HepG2 (cell line): Measurements from ENCODE around the gene RNASE4. TPM values are rescaled to one million over a fixed set of nuclear protein-coding genes. Genes with fewer than 3 reads are reported as not detected.
A peak's percentile ranks its signal among the peaks of the same experiment; 100 is the strongest.

Source experiments
- ATF7-NPFF ChIP-seq: sonication (generic); formaldehyde crosslinking; IDR thresholded peaks from 2 replicates; pipeline ENCODE4 v1.8.1; 2023; ENCODE audit warnings: mild to moderate bottlenecking, low read depth, missing genetic modification reagents, moderate library complexity
- CBX2 ChIP-seq, 2 experiments: fragments of 200-600 bp in 1 of 2; sonication (generic); formaldehyde crosslinking in 1 of 2; IDR thresholded peaks; 2 replicates each; pipeline versions ENCODE4 v1.7.0 to v1.8.1; 2018 to 2022; ENCODE audit warnings: low read depth in 2 of 2, low read length in 1 of 2, mild to moderate bottlenecking in 1 of 2, missing genetic modification reagents in 1 of 2
- DPF2 ChIP-seq: sonication (generic); formaldehyde crosslinking; IDR thresholded peaks from 2 replicates; pipeline ENCODE4 v1.4.0; 2020; ENCODE audit warnings: mild to moderate bottlenecking, low read depth, missing genetic modification reagents, borderline replicate concordance
- GFI1 ChIP-seq: sonication (generic); formaldehyde crosslinking; IDR thresholded peaks from 2 replicates; pipeline ENCODE4 v1.5.0; 2020; ENCODE audit warnings: missing genetic modification reagents, mild to moderate bottlenecking, borderline replicate concordance
- HOXA9 ChIP-seq: sonication (generic); formaldehyde crosslinking; IDR thresholded peaks from 2 replicates; pipeline ENCODE4 v1.8.1; 2022; ENCODE audit warnings: missing genetic modification reagents, mild to moderate bottlenecking, moderate library complexity, borderline replicate concordance
- PRMT3 ChIP-seq: sonication (generic); formaldehyde crosslinking; IDR thresholded peaks from 2 replicates; pipeline ENCODE4 v1.8.1; 2022; ENCODE audit warnings: low read depth, mild to moderate bottlenecking, moderate library complexity, missing genetic modification reagents, borderline replicate concordance
- SP1 ChIP-seq, 2 experiments: fragments of 450-650 bp in 1 of 2; sonication (generic) in 1 of 2; formaldehyde crosslinking in 1 of 2; IDR thresholded peaks; 2 replicates each; pipeline versions ENCODE4 v1.4.0 to v1.6.1; 2016 to 2020; ENCODE audit warnings: missing genetic modification reagents in 1 of 2
- ZMYM2 ChIP-seq: sonication (generic); formaldehyde crosslinking; IDR thresholded peaks from 2 replicates; pipeline ENCODE4 v1.8.0; 2022; ENCODE audit warnings: mild to moderate bottlenecking, missing genetic modification reagents
- ZNF550 ChIP-seq: sonication (generic); formaldehyde crosslinking; IDR thresholded peaks from 2 replicates; pipeline ENCODE4 v1.4.0; 2020; ENCODE audit warnings: mild to moderate bottlenecking, missing genetic modification reagents, borderline replicate concordance
- ZNF589 ChIP-seq: sonication (generic); formaldehyde crosslinking; conservative IDR thresholded peaks from 2 replicates; pipeline ENCODE4 v1.8.0; 2022; ENCODE audit warnings: mild to moderate bottlenecking, moderate library complexity, missing genetic modification reagents
- polyA plus RNA-seq, 8 experiments: library from polyadenylated mRNA; depleted of rRNA in 3 of 8; stranded (reverse) in 7 of 8; unstranded in 1 of 8; fragments of >200 nt; fragmentation: Illumina TruSeq in 4 of 8; extraction: Trizol in 4 of 8; gene quantifications; 2 replicates each; pipeline versions ENCODE4 v1.2.1 to v1.2.3, GENCODE V29; 2011 to 2016; ENCODE audit warnings: low read depth in 4 of 8, missing spikeins in 1 of 8, mixed read lengths in 1 of 8; ENCODE audit not compliant: insufficient read depth in 1 of 8
- total RNA-seq, 5 experiments: library from RNA; depleted of rRNA; stranded (reverse); fragments of >200 nt; fragmentation: Illumina TruSeq; extraction: Trizol; gene quantifications; 2 replicates each; pipeline ENCODE4 v1.2.3, GENCODE V29; 2016; ENCODE audit warnings: low read depth in 1 of 5
- TF ChIP-seq, protein P1 (sequence below): sonication (generic); formaldehyde crosslinking; IDR thresholded peaks from 2 replicates; pipeline ENCODE4 v1.4.0; 2020; ENCODE audit warnings: missing genetic modification reagents, mild to moderate bottlenecking, borderline replicate concordance
- TF ChIP-seq, protein P2 (sequence below): sonication (generic); formaldehyde crosslinking; IDR thresholded peaks from 2 replicates; pipeline ENCODE4 v1.5.0; 2020; ENCODE audit warnings: mild to moderate bottlenecking, missing genetic modification reagents, borderline replicate concordance
- TF ChIP-seq, protein P3 (sequence below): sonication (generic); formaldehyde crosslinking; IDR thresholded peaks from 2 replicates; pipeline ENCODE4 v1.5.1; 2020; ENCODE audit warnings: mild to moderate bottlenecking, missing genetic modification reagents, borderline replicate concordance

The RNASE4 gene
- total and polyA plus RNA-seq, 2 of the 13 experiments (the other 11 are each of a cell fraction or from before 2014, with no cell fraction given): 109 to 983 TPM

DNA sequence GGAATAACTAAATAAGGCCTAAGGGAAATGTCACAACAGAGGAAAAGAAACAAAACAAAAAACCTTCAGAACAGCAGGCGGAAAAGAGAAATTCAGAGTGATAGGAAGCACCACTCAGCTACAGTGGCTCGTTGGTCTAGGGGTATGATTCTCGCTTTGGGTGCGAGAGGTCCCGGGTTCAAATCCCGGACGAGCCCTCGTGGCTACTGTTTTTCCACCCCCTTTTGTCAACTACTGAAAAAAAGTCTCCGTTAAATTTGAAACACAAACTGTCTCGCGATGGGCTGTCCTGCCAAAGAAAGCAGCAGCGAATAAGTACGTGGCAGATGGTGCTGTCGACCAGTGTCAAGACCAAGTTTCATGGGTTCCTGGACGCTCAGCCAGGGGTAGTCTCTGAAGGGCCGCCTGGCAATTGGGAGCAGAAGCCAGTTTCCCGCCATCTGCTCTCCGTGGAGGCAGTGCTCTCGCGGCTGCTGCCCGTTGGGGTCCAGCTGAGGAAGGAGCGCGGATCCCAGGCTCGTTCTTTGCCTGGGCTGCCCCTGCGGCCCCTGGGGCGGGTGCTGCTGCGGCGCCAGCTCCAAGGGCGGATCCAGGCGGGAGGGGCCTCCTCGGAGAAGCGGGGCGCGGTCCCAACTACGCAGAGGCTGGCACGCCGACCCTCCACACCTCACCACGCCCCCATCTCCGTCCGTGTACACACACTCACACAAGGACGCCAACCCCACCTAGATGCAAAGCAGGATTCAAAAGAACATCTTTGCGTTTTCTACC lies at the start of gene RNASE4 (continued):
- peak; percentile 75; the same call in 1 of the 2 replicates for TF ChIP-seq PRMT3 (CRISPR knock-in tag)
- TF ChIP-seq, protein P1, sequence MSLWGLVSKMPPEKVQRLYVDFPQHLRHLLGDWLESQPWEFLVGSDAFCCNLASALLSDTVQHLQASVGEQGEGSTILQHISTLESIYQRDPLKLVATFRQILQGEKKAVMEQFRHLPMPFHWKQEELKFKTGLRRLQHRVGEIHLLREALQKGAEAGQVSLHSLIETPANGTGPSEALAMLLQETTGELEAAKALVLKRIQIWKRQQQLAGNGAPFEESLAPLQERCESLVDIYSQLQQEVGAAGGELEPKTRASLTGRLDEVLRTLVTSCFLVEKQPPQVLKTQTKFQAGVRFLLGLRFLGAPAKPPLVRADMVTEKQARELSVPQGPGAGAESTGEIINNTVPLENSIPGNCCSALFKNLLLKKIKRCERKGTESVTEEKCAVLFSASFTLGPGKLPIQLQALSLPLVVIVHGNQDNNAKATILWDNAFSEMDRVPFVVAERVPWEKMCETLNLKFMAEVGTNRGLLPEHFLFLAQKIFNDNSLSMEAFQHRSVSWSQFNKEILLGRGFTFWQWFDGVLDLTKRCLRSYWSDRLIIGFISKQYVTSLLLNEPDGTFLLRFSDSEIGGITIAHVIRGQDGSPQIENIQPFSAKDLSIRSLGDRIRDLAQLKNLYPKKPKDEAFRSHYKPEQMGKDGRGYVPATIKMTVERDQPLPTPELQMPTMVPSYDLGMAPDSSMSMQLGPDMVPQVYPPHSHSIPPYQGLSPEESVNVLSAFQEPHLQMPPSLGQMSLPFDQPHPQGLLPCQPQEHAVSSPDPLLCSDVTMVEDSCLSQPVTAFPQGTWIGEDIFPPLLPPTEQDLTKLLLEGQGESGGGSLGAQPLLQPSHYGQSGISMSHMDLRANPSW (CRISPR knock-in tag): peak; percentile 78; the same call in 1 of the 2 replicates
- no peak; the same call in 1 of the 2 replicates for TF ChIP-seq DPF2 (CRISPR knock-in tag)
- TF ChIP-seq HOXA9 (CRISPR knock-in tag): no peak; the same call in 1 of the 2 replicates
- TF ChIP-seq CBX2 (IDR thresholded peaks at IDR 0.05; ENCODE audit: low read depth, low read length): no peak
- TF ChIP-seq CBX2 (CRISPR knock-in tag; IDR thresholded peaks at IDR 0.05; ENCODE audit: low read depth): no peak
- TF ChIP-seq, protein P2, sequence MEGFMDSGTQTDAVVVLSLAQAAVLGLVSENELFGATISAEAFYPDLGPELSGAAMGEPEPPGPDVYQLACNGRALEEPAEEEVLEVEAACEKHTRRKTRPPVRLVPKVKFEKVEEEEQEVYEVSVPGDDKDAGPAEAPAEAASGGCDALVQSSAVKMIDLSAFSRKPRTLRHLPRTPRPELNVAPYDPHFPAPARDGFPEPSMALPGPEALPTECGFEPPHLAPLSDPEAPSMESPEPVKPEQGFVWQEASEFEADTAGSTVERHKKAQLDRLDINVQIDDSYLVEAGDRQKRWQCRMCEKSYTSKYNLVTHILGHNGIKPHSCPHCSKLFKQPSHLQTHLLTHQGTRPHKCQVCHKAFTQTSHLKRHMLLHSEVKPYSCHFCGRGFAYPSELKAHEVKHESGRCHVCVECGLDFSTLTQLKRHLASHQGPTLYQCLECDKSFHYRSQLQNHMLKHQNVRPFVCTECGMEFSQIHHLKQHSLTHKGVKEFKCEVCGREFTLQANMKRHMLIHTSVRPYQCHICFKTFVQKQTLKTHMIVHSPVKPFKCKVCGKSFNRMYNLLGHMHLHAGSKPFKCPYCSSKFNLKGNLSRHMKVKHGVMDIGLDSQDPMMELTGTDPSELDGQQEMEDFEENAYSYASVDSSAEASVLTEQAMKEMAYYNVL (CRISPR knock-in tag): peak; percentile 44; the same call in 1 of the 2 replicates
- peak; percentile 59; the same call in 1 of the 2 replicates for TF ChIP-seq ATF7-NPFF (CRISPR knock-in tag)
- TF ChIP-seq ZNF550: no peak
- TF ChIP-seq, protein P3, sequence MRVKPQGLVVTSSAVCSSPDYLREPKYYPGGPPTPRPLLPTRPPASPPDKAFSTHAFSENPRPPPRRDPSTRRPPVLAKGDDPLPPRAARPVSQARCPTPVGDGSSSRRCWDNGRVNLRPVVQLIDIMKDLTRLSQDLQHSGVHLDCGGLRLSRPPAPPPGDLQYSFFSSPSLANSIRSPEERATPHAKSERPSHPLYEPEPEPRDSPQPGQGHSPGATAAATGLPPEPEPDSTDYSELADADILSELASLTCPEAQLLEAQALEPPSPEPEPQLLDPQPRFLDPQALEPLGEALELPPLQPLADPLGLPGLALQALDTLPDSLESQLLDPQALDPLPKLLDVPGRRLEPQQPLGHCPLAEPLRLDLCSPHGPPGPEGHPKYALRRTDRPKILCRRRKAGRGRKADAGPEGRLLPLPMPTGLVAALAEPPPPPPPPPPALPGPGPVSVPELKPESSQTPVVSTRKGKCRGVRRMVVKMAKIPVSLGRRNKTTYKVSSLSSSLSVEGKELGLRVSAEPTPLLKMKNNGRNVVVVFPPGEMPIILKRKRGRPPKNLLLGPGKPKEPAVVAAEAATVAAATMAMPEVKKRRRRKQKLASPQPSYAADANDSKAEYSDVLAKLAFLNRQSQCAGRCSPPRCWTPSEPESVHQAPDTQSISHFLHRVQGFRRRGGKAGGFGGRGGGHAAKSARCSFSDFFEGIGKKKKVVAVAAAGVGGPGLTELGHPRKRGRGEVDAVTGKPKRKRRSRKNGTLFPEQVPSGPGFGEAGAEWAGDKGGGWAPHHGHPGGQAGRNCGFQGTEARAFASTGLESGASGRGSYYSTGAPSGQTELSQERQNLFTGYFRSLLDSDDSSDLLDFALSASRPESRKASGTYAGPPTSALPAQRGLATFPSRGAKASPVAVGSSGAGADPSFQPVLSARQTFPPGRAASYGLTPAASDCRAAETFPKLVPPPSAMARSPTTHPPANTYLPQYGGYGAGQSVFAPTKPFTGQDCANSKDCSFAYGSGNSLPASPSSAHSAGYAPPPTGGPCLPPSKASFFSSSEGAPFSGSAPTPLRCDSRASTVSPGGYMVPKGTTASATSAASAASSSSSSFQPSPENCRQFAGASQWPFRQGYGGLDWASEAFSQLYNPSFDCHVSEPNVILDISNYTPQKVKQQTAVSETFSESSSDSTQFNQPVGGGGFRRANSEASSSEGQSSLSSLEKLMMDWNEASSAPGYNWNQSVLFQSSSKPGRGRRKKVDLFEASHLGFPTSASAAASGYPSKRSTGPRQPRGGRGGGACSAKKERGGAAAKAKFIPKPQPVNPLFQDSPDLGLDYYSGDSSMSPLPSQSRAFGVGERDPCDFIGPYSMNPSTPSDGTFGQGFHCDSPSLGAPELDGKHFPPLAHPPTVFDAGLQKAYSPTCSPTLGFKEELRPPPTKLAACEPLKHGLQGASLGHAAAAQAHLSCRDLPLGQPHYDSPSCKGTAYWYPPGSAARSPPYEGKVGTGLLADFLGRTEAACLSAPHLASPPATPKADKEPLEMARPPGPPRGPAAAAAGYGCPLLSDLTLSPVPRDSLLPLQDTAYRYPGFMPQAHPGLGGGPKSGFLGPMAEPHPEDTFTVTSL (CRISPR knock-in tag): no peak
- no peak for TF ChIP-seq GFI1
- TF ChIP-seq ZNF589 (CRISPR knock-in tag): 0 out of 2 replicates have a peak, but pooled peaks have one; percentile 74
- 0 out of 2 replicates have a peak, but pooled peaks have one; percentile 15 for TF ChIP-seq ZMYM2
- TF ChIP-seq SP1 (IDR thresholded peaks at IDR 0.05): no peak
- peak; percentile 47; the same call in 1 of the 2 replicates for TF ChIP-seq SP1 (CRISPR knock-in tag; IDR thresholded peaks at IDR 0.05)
